DOHH2 (cell line): ENCODE data around the gene NUDC.

Experiments
- EZH2phosphoT487 ChIP-seq: fragments of 200-600 bp; sonication (generic); IDR thresholded peaks from 2 replicates; pipeline ENCODE4 v1.6.1; 2017; ENCODE audit warnings: borderline replicate concordance, mild to moderate bottlenecking, antibody characterized with exemption, low read length, moderate library complexity, mixed read lengths
- TF ChIP-seq, protein P1 (sequence below): fragments of 200-600 bp; sonication (generic); IDR thresholded peaks from one replicate; pipeline ENCODE4 v1.5.1; 2014; ENCODE audit warnings: antibody characterized with exemption, mild to moderate bottlenecking, low read depth, low read length; ENCODE audit not compliant: poor library complexity, severe bottlenecking

DNA sequence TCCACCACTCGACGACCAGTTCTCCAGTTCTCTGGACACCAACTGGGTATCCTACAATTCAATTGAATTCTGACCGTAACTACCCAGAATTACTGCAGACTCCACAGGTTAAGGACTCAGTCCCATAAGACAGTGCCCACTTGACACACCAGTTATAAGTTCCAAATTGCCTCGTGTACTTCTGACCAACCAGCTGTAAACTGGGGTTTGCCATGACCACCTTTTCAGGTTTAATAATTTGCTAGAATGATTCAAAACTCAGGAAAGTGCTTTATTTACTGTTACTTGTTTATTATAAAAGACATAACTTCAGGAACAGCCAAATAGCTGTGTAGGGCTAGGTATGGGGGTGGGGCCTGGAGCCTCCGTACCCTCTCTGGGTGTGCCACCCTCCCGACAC, 15.3 kb downstream of the NUDC start:
- TF ChIP-seq, protein P1, sequence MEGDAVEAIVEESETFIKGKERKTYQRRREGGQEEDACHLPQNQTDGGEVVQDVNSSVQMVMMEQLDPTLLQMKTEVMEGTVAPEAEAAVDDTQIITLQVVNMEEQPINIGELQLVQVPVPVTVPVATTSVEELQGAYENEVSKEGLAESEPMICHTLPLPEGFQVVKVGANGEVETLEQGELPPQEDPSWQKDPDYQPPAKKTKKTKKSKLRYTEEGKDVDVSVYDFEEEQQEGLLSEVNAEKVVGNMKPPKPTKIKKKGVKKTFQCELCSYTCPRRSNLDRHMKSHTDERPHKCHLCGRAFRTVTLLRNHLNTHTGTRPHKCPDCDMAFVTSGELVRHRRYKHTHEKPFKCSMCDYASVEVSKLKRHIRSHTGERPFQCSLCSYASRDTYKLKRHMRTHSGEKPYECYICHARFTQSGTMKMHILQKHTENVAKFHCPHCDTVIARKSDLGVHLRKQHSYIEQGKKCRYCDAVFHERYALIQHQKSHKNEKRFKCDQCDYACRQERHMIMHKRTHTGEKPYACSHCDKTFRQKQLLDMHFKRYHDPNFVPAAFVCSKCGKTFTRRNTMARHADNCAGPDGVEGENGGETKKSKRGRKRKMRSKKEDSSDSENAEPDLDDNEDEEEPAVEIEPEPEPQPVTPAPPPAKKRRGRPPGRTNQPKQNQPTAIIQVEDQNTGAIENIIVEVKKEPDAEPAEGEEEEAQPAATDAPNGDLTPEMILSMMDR = no peak
- no peak for TF ChIP-seq EZH2phosphoT487
